IMR-90 (cell line): ENCODE data around the gene PPP1R3F. TPM values are rescaled to one million over a fixed set of nuclear protein-coding genes. Genes with fewer than 3 reads are reported as not detected.

Source experiments
- ATAC-seq: fragments of 200-7000 bp; cut with Tn5 transposase; 2 replicates; pipeline ENCODE4 v1.9.1; 2020; ENCODE audit warnings: low read depth, mild to moderate bottlenecking, moderate library complexity
- BruUV-seq: library from RNA; stranded (reverse); fragments of 400-500 nt; replicated peaks from 2 replicates; lab custom pipeline; 2021; lab: Mats Ljungman, UMichigan
- CTCF ChIA-PET: fragments of 300-600 bp; formaldehyde crosslinking; extraction: SDS; loops from one replicate; lab custom pipeline; 2021; ENCODE audit warnings: antibody characterized with exemption; lab: Yijun Ruan, JAX
- POLR2A ChIA-PET: fragments of 300-600 bp; sonication (Branson Sonifier 250); formaldehyde crosslinking; loops from one replicate; lab custom pipeline; 2022; ENCODE audit warnings: antibody characterized with exemption; ENCODE audit not compliant: unreplicated experiment; lab: Charles Lee
- DNase-seq: peaks from one replicate; pipeline ENCODE4 v3.0.0; 2013
- H2AFZ ChIP-seq: replicated peaks from 2 replicates; pipeline ENCODE3; 2013; ENCODE audit warnings: low read length, mild to moderate bottlenecking; ENCODE audit not compliant: poor library complexity
- H2AK5ac ChIP-seq: 2 replicates; pipeline ENCODE4 v1.6.1; 2013; ENCODE audit warnings: low read depth, low read length, inconsistent platforms
- H2AK9ac ChIP-seq: replicated peaks from 2 replicates; pipeline ENCODE3; 2013; ENCODE audit warnings: mild to moderate bottlenecking, low read depth, low read length, moderate library complexity; ENCODE audit not compliant: poor library complexity
- H2BK120ac ChIP-seq: 2 replicates; pipeline ENCODE4 v1.6.1; 2013; ENCODE audit warnings: low read depth, low read length, inconsistent platforms
- H2BK15ac ChIP-seq: 3 replicates; pipeline ENCODE4 v1.6.1; 2013; ENCODE audit warnings: low read depth, low read length, inconsistent platforms
- H2BK20ac ChIP-seq: 2 replicates; pipeline ENCODE4 v1.6.1; 2013; ENCODE audit warnings: low read depth, mild to moderate bottlenecking, inconsistent platforms, low read length, moderate library complexity
- H2BK5ac ChIP-seq: 2 replicates; pipeline ENCODE4 v1.6.1; 2013; ENCODE audit warnings: mild to moderate bottlenecking, low read depth, low read length, inconsistent platforms; ENCODE audit not compliant: poor library complexity, severe bottlenecking
- H3K14ac ChIP-seq: replicated peaks from 2 replicates; pipeline ENCODE4 v1.6.1; 2013; ENCODE audit warnings: low read depth, low read length, inconsistent platforms
- H3K18ac ChIP-seq: 2 replicates; pipeline ENCODE4 v1.6.1; 2013; ENCODE audit warnings: low read depth, low read length, control low read depth
- H3K23ac ChIP-seq: 2 replicates; pipeline ENCODE4 v1.6.1; 2013; ENCODE audit warnings: low read depth, low read length, inconsistent platforms
- H3K27ac ChIP-seq: 2 replicates; pipeline ENCODE4 v1.5.1; 2013; ENCODE audit warnings: mild to moderate bottlenecking, control low read depth, low read length; ENCODE audit not compliant: insufficient read depth
- H3K27me3 ChIP-seq: 2 replicates; pipeline ENCODE4 v1.6.1; 2013; ENCODE audit warnings: low read length; ENCODE audit not compliant: control insufficient read depth, insufficient read depth
- H3K36me3 ChIP-seq: 2 replicates; pipeline ENCODE4 v1.6.1; 2013; ENCODE audit warnings: low read length, mixed read lengths; ENCODE audit not compliant: control insufficient read depth, insufficient read depth
- H3K4ac ChIP-seq: 2 replicates; pipeline ENCODE4 v1.6.1; 2013; ENCODE audit warnings: low read depth, low read length, inconsistent platforms
- H3K4me1 ChIP-seq: 2 replicates; pipeline ENCODE4 v1.6.1; 2013; ENCODE audit warnings: low read length, mixed read lengths; ENCODE audit not compliant: control insufficient read depth, insufficient read depth
- H3K4me2 ChIP-seq: 2 replicates; pipeline ENCODE4 v1.6.1; 2013; ENCODE audit warnings: low read depth, mild to moderate bottlenecking, control low read depth, low read length, moderate library complexity
- H3K4me3 ChIP-seq: 2 replicates; pipeline ENCODE4 v1.5.1; 2013; ENCODE audit warnings: low read depth, mild to moderate bottlenecking, control low read depth, low read length, moderate library complexity; ENCODE audit not compliant: insufficient read depth
- H3K56ac ChIP-seq: 2 replicates; pipeline ENCODE4 v1.6.1; 2013; ENCODE audit warnings: low read length, inconsistent platforms; ENCODE audit not compliant: insufficient read depth; ENCODE audit errors: extremely low read depth
- H3K79me1 ChIP-seq, 2 experiments: 2 replicates each; pipeline ENCODE4 v1.6.1; 2013; ENCODE audit warnings: low read length in 2 of 2, inconsistent platforms in 1 of 2, low read depth in 1 of 2
- H3K9ac ChIP-seq: 2 replicates; pipeline ENCODE4 v1.6.1; 2013; ENCODE audit warnings: low read depth, low read length, control low read depth
- H3K9me1 ChIP-seq: 2 replicates; pipeline ENCODE4 v1.6.1; 2013; ENCODE audit warnings: low read length, inconsistent platforms; ENCODE audit not compliant: insufficient read depth
- H3K9me3 ChIP-seq: 2 replicates; pipeline ENCODE4 v1.6.1; 2013; ENCODE audit warnings: low read length; ENCODE audit not compliant: control insufficient read depth, insufficient read depth
- H4K20me1 ChIP-seq: 2 replicates; pipeline ENCODE4 v1.6.1; 2013; ENCODE audit warnings: low read length, inconsistent platforms; ENCODE audit not compliant: insufficient read depth
- H4K5ac ChIP-seq: 2 replicates; pipeline ENCODE4 v1.6.1; 2013; ENCODE audit warnings: mild to moderate bottlenecking, low read depth, low read length, control low read depth
- H4K8ac ChIP-seq, 2 experiments: 2 replicates each; pipeline ENCODE4 v1.6.1; 2013; ENCODE audit warnings: low read depth in 2 of 2, low read length in 2 of 2, control low read depth in 1 of 2, inconsistent platforms in 1 of 2
- H4K91ac ChIP-seq: 2 replicates; pipeline ENCODE4 v1.6.1; 2013; ENCODE audit warnings: low read depth, low read length, inconsistent platforms; ENCODE audit not compliant: insufficient read depth
- CTCF ChIP-seq: conservative IDR thresholded peaks from 2 replicates; pipeline ENCODE4 v1.5.1; 2012; ENCODE audit warnings: mild to moderate bottlenecking, low read depth, low read length, improper control_type of control experiment
- SMC3 ChIP-seq: fragments of 150-350 bp; IDR thresholded peaks from 2 replicates; pipeline ENCODE4 v1.6.1; 2016; ENCODE audit warnings: low read depth, mild to moderate bottlenecking, antibody characterized with exemption, low read length, moderate library complexity
- WGBS, 2 experiments: methylation state at CpG; one replicate each; pipeline versions ENCODE4 v1.1.5 to v1.1.7; 2013; ENCODE audit warnings: missing lambda C conversion rate in 2 of 2; ENCODE audit not compliant: insufficient read length in 1 of 2; ENCODE audit errors: extremely low coverage in 2 of 2; 5-methylcytosine and 5-hydroxymethylcytosine counted together
- dilution Hi-C: fragments of 300-500 bp; cut with HindIII; formaldehyde crosslinking; loops from one replicate; pipeline ENCODE4 v1.14.3; 2018; ENCODE audit warnings: low sequenced_read_pairs; ENCODE audit not compliant: unreplicated experiment
- in situ Hi-C: fragments of 300-500 bp; cut with MboI; formaldehyde crosslinking; loops from 3 replicates; pipeline ENCODE4 v1.14.3; 2019; ENCODE audit warnings: low sequenced_read_pairs, inconsistent platforms, mixed read lengths
- intact Hi-C: fragments of 100-400 bp; cut with micrococcal nuclease; formaldehyde crosslinking; loops from 2 replicates; pipeline ENCODE4 v1.10.0; 2022
- polyA plus RNA-seq, 3 experiments: library from polyadenylated mRNA; depleted of rRNA; stranded (reverse); fragments of >200 nt; gene quantifications; 2 replicates each; pipeline ENCODE4 v1.2.3, GENCODE V29; 2012; ENCODE audit warnings: low replicate concordance in 1 of 3
- total RNA-seq: library from RNA; depleted of rRNA; stranded (reverse); fragments of >200 nt; gene quantifications from 2 replicates; pipeline ENCODE4 v1.2.3, GENCODE V29; 2012

The PPP1R3F gene
- total and polyA plus RNA-seq, 2 of the 4 experiments (the other 2 are of a cell fraction), result 0.72 to 1.7 TPM

GRCh38 chrX:49228185-49228584, 41.4 kb upstream of the PPP1R3F start:
- Histone ChIP-seq H4K5ac (no peak overlapping the region), H2BK20ac (no peak overlapping the region), H2AK5ac (no peak overlapping the region), H4K91ac (no peak overlapping the region), H3K56ac (no peak overlapping the region), H3K36me3 (no peaks in the 10 kb centered on the region), H2AK9ac (no peak overlapping the region), H2AFZ (no peak overlapping the region), H3K9ac (no peak overlapping the region), H2BK15ac (no peak overlapping the region), H3K18ac (no peak overlapping the region), H3K9me1 (no peaks in the 10 kb centered on the region), H3K4ac (no peak overlapping the region), H3K23ac (no peak overlapping the region), H3K9me3 (peaks cover 3% of the 10 kb centered on the region; the same call in 1 of the 2 replicates), H3K4me3 (no peak overlapping the region), H3K14ac (no peak overlapping the region), H3K4me1 (no peaks in the 10 kb centered on the region), H3K79me1 (no peaks in the 10 kb centered on the region), H4K20me1 (no peaks in the 10 kb centered on the region), H3K27me3 (no peaks in the 10 kb centered on the region; the same call in 1 of the 2 replicates), H3K27ac (no peak overlapping the region), H4K8ac (no peak overlapping the region), H2BK120ac (no peak overlapping the region), H3K4me2 (no peak overlapping the region), H2BK5ac (no peak overlapping the region)
- no TSS peak for BruUV-seq
- intact Hi-C loops (no loop called here), in situ Hi-C loops (no loop called here), dilution Hi-C loops (no loop called here)
- WGBS, 2 experiments, result 77% methylated on average over 14 of the region's 17 CpGs; no CpG with 5 or more reads in 1 of the 2 experiments
- CTCF ChIA-PET, result interaction anchor here (0.7 kb wide), 1 partner anchor 44 kb away, joined by 3 read pairs; no protein-coding TSS in a partner anchor
- TF ChIP-seq SMC3 (no peak), CTCF (no peak)
- DNase-seq, result no peak
- ATAC-seq, result no peak
- POLR2A ChIA-PET, result no interaction called here
